IPS-18a (cell line): Measurements from ENCODE around the gene OGDH.

Experiments
- H3K27ac ChIP-seq: one replicate; pipeline ENCODE4 v1.5.1; 2013; ENCODE audit warnings: low read length
- H3K27me3 ChIP-seq: one replicate; pipeline ENCODE4 v1.6.1; 2013; ENCODE audit warnings: mild to moderate bottlenecking, low read length; ENCODE audit not compliant: control insufficient read depth, insufficient read depth
- H3K36me3 ChIP-seq: one replicate; pipeline ENCODE4 v1.6.1; 2013; ENCODE audit warnings: low read depth, low read length; ENCODE audit not compliant: control insufficient read depth
- H3K4me1 ChIP-seq: one replicate; pipeline ENCODE4 v1.6.1; 2013; ENCODE audit warnings: low read depth, low read length; ENCODE audit not compliant: control insufficient read depth
- H3K4me3 ChIP-seq: one replicate; pipeline ENCODE4 v1.5.1; 2013; ENCODE audit warnings: low read length
- H3K9ac ChIP-seq: one replicate; pipeline ENCODE4 v1.6.1; 2013; ENCODE audit warnings: mild to moderate bottlenecking, low read length, moderate library complexity
- H3K9me3 ChIP-seq: one replicate; pipeline ENCODE4 v1.6.1; 2013; ENCODE audit warnings: low read depth, low read length; ENCODE audit not compliant: control insufficient read depth

Gene OGDH

GRCh38 chr7:44647981-44648714 is 41.7 kb downstream of the OGDH start:
- Histone ChIP-seq H3K27ac (no peak overlapping the region), H3K9me3 (no peaks in the 10 kb centered on the region), H3K27me3 (no peaks in the 10 kb centered on the region), H3K4me1 (no peaks in the 10 kb centered on the region), H3K4me3 (no peak overlapping the region), H3K36me3 (peaks cover 27% of the 10 kb centered on the region), H3K9ac (no peak overlapping the region)

- Histone ChIP-seq H3K27ac (no peak overlapping the region), H3K36me3 (peaks cover 33% of the 10 kb centered on the region), H3K9me3 (no peaks in the 10 kb centered on the region), H3K4me3 (no peak overlapping the region), H3K9ac (no peak overlapping the region), H3K27me3 (no peaks in the 10 kb centered on the region), H3K4me1 (no peaks in the 10 kb centered on the region)
These were observed 43.8 kb downstream of the OGDH start for GRCh38 chr7:44650242-44650641.

- no peak overlapping the region for H3K4me3 ChIP-seq
- no peaks in the 10 kb centered on the region for H3K9me3 ChIP-seq
- H3K27ac ChIP-seq, result no peak overlapping the region
These were observed 44.3 kb downstream of the OGDH start for GRCh38 chr7:44650772-44651171.

GRCh38 chr7:44652535-44652934 is 46.1 kb downstream of the OGDH start:
- Histone ChIP-seq H3K4me1 (no peaks in the 10 kb centered on the region), H3K36me3 (peaks cover 26% of the 10 kb centered on the region), H3K9me3 (no peaks in the 10 kb centered on the region), H3K4me3 (no peak overlapping the region), H3K27ac (no peak overlapping the region), H3K9ac (no peak overlapping the region), H3K27me3 (no peaks in the 10 kb centered on the region)

More at GRCh38 chr7:44650772-44651171, 44.3 kb downstream of the OGDH start:
- H3K36me3 ChIP-seq, result peaks cover 33% of the 10 kb centered on the region
- H3K9ac ChIP-seq, result no peak overlapping the region
- H3K4me1 ChIP-seq, result no peaks in the 10 kb centered on the region
- H3K27me3 ChIP-seq, result no peaks in the 10 kb centered on the region

GRCh38 chr7:44654255-44654796 is 47.9 kb downstream of the OGDH start:
- Histone ChIP-seq H3K27me3 (no peaks in the 10 kb centered on the region), H3K4me3 (no peak overlapping the region), H3K36me3 (peaks cover 16% of the 10 kb centered on the region)

GRCh38 chr7:44655341-44655740 is 48.9 kb downstream of the OGDH start:
- no peak overlapping the region for H3K27ac ChIP-seq
- H3K4me1 ChIP-seq, result no peaks in the 10 kb centered on the region
- H3K27me3 ChIP-seq, result no peaks in the 10 kb centered on the region
- no peak overlapping the region for H3K4me3 ChIP-seq
- peaks cover 7% of the 10 kb centered on the region for H3K36me3 ChIP-seq
- peaks cover 2% of the 10 kb centered on the region for H3K9me3 ChIP-seq
- H3K9ac ChIP-seq, result no peak overlapping the region

More at GRCh38 chr7:44654255-44654796, 47.9 kb downstream of the OGDH start:
- no peaks in the 10 kb centered on the region for H3K4me1 ChIP-seq
- H3K9me3 ChIP-seq, result no peaks in the 10 kb centered on the region
- H3K27ac ChIP-seq, result no peak overlapping the region
- H3K9ac ChIP-seq, result no peak overlapping the region

- H3K9me3 ChIP-seq, result peaks cover 9% of the 10 kb centered on the region
- H3K36me3 ChIP-seq, result peaks cover 10% of the 10 kb centered on the region
These were observed 52.6 kb downstream of the OGDH start for GRCh38 chr7:44658979-44659378.

GRCh38 chr7:44661233-44661632 is 54.8 kb downstream of the OGDH start:
- H3K36me3 ChIP-seq, result peaks cover 7% of the 10 kb centered on the region
- no peak overlapping the region for H3K9ac ChIP-seq
- H3K4me1 ChIP-seq, result no peaks in the 10 kb centered on the region
- H3K27ac ChIP-seq, result no peak overlapping the region
- peaks cover 9% of the 10 kb centered on the region for H3K9me3 ChIP-seq
- H3K27me3 ChIP-seq, result no peaks in the 10 kb centered on the region
- no peak overlapping the region for H3K4me3 ChIP-seq

More at GRCh38 chr7:44658979-44659378, 52.6 kb downstream of the OGDH start:
- Histone ChIP-seq H3K27me3 (no peaks in the 10 kb centered on the region), H3K9ac (no peak overlapping the region), H3K4me3 (no peak overlapping the region), H3K27ac (no peak overlapping the region), H3K4me1 (no peaks in the 10 kb centered on the region)

GRCh38 chr7:44664780-44665461 is 58.5 kb downstream of the OGDH start:
- H3K4me1 ChIP-seq, result no peaks in the 10 kb centered on the region
- peaks cover 9% of the 10 kb centered on the region for H3K9me3 ChIP-seq
- no peaks in the 10 kb centered on the region for H3K27me3 ChIP-seq
- no peak overlapping the region for H3K4me3 ChIP-seq
- H3K36me3 ChIP-seq, result peaks cover 15% of the 10 kb centered on the region
- no peak overlapping the region for H3K27ac ChIP-seq
- H3K9ac ChIP-seq, result no peak overlapping the region

- no peaks in the 10 kb centered on the region for H3K4me1 ChIP-seq
- H3K9me3 ChIP-seq, result peaks cover 4% of the 10 kb centered on the region
- no peak overlapping the region for H3K4me3 ChIP-seq
- no peak overlapping the region for H3K27ac ChIP-seq
- peaks cover 14% of the 10 kb centered on the region for H3K36me3 ChIP-seq
- no peaks in the 10 kb centered on the region for H3K27me3 ChIP-seq
- no peak overlapping the region for H3K9ac ChIP-seq
These were observed 59.2 kb downstream of the OGDH start for GRCh38 chr7:44665531-44666213.

- Histone ChIP-seq H3K9ac (no peak overlapping the region), H3K27me3 (no peaks in the 10 kb centered on the region), H3K9me3 (no peaks in the 10 kb centered on the region), H3K27ac (no peak overlapping the region), H3K36me3 (peaks cover 11% of the 10 kb centered on the region), H3K4me1 (no peaks in the 10 kb centered on the region), H3K4me3 (no peak overlapping the region)
These were observed 60.1 kb downstream of the OGDH start for GRCh38 chr7:44666566-44666965.
